Endothelial cell of umbilical vein (primary cell): ENCODE data around the gene LRRC27.

ENCODE experiments used
- POLR2A ChIP-seq: IDR thresholded peaks from 2 replicates; pipeline ENCODE4 v1.6.1; 2012; ENCODE audit warnings: low read depth, mild to moderate bottlenecking, control low read depth, low read length
- POLR2AphosphoS5 ChIP-seq: IDR thresholded peaks from 2 replicates; pipeline ENCODE4 v1.6.1; 2012; ENCODE audit warnings: low read depth, mild to moderate bottlenecking, control low read depth, low read length, moderate library complexity; ENCODE audit not compliant: insufficient read depth
- TF ChIP-seq, protein P1 (sequence below), 2 donors: IDR thresholded peaks; 1 replicate in 1 of 2; 2 replicates in 1 of 2; pipeline ENCODE4 v1.5.1; 2011; ENCODE audit warnings: low read length in 2 of 2, mild to moderate bottlenecking in 2 of 2, moderate library complexity in 2 of 2, control low read depth in 1 of 2, inconsistent platforms in 1 of 2, low read depth in 1 of 2; ENCODE audit not compliant: insufficient read depth in 1 of 2; ENCODE audit errors: extremely low read depth in 1 of 2
- TF ChIP-seq, protein P2 (sequence below): IDR thresholded peaks from 2 replicates; pipeline ENCODE4 v1.6.1; 2011; ENCODE audit not compliant: insufficient read depth, insufficient read length

DNA sequence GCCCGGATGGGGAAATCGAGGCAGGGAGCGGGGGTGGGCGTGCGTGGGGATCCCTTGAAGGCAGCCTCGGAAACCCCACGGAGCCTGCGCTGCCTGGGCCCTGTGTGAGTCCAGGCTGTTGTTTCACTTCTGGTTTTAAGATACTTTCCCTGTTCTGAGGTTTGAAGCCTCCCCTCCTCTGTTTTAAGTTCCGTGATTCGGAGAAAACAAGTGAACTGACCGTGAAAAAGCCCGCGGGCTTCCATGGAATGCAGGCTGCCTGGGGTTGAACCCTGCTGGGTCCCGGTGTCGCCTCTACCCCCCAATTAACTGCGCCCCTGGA lies 401 bp downstream of the LRRC27 start:
- TF ChIP-seq, protein P1, sequence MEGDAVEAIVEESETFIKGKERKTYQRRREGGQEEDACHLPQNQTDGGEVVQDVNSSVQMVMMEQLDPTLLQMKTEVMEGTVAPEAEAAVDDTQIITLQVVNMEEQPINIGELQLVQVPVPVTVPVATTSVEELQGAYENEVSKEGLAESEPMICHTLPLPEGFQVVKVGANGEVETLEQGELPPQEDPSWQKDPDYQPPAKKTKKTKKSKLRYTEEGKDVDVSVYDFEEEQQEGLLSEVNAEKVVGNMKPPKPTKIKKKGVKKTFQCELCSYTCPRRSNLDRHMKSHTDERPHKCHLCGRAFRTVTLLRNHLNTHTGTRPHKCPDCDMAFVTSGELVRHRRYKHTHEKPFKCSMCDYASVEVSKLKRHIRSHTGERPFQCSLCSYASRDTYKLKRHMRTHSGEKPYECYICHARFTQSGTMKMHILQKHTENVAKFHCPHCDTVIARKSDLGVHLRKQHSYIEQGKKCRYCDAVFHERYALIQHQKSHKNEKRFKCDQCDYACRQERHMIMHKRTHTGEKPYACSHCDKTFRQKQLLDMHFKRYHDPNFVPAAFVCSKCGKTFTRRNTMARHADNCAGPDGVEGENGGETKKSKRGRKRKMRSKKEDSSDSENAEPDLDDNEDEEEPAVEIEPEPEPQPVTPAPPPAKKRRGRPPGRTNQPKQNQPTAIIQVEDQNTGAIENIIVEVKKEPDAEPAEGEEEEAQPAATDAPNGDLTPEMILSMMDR (IDR thresholded peaks at IDR 0.05; ENCODE audit: extremely low read depth in 1 of 2, insufficient read depth in 1 of 2, low read depth in 1 of 2, low read length in 2 of 2) = no peak
- no peak for TF ChIP-seq POLR2AphosphoS5
- TF ChIP-seq, protein P2, sequence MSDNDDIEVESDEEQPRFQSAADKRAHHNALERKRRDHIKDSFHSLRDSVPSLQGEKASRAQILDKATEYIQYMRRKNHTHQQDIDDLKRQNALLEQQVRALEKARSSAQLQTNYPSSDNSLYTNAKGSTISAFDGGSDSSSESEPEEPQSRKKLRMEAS = no peak
- TF ChIP-seq POLR2A = no peak
